ENCODE measurements around the gene LAYN.

The LAYN gene

DNA sequence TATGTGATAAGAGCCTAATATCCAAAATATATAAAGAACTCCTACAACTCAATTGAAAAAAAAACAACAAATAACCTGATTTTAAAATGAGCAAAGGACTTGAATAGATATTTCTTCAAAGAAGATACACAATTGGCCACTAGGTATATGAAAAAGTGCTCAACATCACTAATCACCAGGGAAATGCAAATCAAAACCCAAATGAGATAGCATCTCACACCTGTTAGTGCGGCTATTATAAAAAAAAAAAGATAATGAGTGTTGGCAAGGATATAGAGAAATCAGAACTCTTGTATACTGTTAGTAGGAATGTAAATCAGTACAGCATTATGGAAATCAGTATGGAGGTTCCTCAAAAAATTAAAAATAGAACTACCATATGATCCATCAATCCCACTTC is 55.8 kb downstream of the LAYN start:
- no peak for DNase-seq (ENCODE audit: low read depth in 2 of 2)

DNA sequence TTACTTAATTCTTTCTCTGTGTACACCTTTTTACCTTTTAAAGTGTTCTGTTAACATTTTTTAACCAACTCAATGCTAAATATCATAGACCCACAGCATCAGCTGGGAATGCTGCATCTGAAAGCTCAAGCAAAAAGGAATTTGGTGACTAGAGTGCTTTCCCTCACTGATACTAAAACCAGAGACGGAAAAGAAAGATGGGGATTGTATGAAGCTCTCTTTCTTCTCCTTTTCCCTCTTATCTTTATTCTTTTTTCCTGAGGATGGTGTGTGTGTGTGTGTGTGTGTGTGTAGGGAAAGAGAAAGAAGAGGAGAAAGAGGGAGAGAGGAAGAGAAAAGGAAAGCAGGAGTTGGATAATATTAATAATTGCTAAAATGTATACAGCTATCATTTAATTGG is 57.6 kb downstream of the LAYN start:
- DNase-seq (ENCODE audit: low read depth in 2 of 2), result no peak

DNA sequence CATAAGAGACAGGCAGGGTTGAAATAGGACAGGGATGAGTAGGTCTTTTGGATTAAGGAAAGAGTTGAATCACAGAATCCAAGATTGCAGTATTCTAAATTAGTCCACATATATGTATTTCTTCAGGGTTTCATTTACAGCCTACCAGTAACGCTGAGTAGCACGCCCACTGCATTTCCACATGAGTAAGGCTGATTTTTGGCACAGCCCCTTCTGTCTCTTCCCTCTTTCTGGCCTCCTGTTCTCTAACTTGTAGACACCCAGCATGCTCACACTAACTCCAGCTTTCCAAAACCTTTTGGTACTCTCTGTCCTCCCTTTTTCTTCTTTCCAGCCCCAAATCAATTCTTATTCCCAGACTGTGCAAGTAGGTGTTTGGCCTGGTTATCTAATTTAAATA is 58.0 kb downstream of the LAYN start:
- DNase-seq (ENCODE audit: low read depth in 2 of 2), result no peak

DNA sequence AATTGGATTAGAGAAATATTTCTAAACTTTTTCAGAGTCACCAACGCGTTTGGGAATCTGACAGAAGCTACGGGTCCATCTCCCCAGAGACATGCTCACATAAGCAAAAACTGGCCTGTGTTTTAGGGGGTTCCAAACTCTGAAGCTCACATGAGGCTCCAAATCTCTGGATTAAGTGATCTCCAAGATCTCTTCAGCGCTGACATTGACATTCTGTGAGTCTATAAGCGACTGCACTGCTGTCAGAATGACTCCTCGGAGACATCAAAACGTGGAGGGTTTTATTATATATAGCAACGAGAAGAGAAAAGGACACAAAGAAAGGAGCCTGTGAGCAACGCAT is 61.1 kb downstream of the LAYN start:
- DNase-seq (ENCODE audit: low read depth in 2 of 2), result no peak

DNA sequence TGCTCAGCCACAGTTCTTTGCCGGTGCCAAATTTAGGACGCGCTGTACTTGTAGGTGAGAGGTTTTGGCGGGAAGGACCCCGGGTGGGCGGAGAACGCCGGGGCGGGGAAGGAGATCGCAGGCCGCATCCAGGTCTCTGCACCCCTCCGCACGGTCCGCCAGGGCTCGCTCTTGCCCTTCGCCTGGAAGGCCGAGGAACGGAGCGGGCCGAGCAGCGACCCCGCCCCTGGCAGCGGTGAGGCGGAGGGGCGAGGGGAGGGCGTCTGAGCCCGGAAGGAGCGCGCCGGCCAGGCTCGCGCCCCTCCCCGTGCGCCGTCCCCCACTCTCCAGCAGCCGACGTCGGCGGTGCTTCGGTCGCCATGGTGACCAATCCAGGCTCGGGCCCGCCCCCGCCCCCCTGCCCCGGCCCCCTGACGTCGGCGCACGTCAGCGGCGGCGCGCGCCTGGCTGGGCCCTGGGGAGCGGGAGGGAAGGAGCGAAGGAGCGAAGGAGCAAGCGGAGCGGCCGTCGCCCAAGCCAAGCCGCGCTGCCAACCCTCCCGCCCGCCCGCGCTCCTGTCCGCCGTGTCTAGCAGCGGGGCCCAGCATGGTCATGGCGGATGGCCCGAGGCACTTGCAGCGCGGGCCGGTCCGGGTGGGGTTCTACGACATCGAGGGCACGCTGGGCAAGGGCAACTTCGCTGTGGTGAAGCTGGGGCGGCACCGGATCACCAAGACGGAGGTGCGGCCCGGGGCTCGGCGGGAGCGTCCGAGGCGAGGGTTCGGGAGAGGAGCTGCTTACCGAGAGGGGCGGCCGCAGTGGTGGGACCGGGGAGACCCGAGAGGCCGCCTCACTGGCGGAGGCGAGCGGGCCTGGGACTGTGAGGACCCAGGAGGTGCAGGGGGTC is 61.7 kb downstream of the LAYN start, which contains the start of gene SIK2:
Gene SIK2 (plus strand): TSS at position 471 of the 886 bp plus-strand sequence. CDS start 115 bp downstream, at position 586.
- peak; percentile 81 to 83 for DNase-seq (ENCODE audit: low read depth in 2 of 2)

DNA sequence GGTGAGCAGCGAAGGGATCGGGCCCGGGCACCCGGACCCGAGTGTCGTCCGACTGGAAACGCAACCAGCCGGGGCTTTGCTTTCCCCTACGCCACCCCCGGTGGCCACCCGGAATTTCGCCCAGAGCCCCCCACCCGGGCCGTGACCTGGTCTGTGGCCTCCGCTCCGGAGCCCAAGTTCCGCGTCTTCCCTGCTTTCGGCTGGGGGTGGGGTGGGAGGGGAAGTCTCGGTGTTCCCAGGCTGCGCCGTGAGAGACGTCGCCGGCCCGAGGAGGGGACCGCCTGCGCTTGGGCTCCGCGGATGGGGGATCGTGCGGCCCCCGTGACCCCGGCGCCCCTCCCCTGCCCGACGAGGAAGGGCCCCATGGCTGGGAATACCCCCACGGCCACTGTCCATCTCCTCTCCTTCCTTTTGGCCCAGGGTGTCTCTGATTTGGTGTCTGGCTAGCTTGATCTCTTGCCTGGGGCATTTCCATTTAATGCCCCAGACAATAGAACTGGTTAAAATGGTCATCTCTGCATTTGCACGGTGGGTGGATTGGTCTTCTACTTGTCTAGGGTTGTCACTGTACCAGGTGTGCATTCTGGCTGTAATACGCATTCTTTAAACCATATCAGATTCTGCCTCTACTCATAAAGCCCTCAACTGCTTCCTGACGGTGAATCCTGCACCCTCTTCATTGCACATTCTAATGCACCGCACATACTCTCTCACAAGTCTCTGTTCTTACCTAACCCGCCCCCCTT is 62.5 kb downstream of the LAYN start:
- DNase-seq (ENCODE audit: low read depth in 2 of 2), result no peak

DNA sequence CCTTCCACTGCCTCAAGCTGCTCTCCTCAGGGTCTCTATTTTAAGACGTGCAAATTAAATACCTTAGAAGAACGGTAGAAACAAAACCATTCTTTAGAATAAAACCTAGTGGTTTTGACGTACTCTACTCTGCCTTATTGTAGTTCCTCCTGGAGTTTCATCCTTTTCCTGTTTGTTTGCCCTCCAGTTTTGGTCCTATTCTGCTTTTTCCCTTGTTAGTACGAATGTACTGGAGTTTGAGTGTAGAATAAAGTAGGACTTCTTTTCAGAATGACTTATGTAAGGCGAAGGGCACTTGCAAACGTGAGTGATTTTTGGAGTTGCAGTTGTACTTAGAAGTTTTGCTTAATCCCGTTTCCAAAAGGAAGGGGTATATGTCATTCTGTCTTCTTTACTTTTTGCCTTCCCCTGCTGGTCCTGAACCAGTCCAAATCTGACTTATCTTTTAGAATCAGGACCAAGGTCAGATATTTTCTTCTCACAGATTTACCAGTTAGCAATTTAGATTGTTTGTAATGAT is 63.2 kb downstream of the LAYN start:
- no peak for DNase-seq (ENCODE audit: low read depth in 2 of 2)

DNA sequence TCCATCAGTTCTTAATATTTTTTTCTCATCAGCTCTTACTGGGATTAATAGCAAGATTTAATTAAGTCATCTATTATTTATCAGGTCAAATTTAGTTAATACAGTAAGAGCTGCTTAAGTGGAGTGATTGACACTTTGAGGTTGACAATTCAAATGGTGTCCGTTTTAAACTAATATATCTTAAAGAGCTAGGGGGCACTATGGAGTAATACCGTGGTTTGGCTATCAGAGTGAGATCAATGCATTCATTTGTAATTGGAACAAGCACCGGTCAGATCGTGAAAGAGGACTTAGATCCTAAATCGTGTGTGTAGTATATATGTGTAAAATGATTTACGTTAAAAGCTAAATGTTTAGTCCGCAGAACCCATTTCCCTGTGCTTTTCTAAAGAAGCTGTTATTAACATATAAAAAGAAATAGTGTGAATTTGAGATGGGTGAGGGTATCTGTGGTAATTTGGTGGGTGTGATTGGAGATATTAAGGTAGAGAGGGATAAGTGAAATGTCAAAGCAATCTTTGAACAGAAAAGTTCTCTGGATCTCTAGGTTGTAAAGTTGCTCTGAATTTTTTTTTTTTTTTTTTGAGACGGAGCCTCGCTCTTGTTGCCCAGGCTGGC is 64.0 kb downstream of the LAYN start:
- no peak for DNase-seq (ENCODE audit: low read depth in 2 of 2)

DNA sequence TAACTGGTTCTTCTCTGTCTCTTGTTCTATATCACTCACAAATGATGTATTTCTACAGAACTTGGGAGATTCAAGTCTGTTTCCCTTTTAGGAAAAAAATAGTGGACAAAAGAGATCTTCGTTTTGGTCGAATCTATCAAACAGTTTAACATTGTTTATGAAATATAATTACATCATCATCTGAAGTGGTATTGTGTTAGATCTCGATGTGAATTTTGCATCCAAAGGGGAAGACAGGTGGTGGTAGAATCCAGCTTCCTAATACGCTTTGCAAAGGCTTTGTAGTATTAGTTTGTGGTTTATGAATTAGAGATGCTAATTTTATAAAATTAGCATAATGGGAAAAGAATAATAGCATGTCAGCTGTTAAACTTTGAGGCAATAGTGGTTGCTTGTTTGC is 65.2 kb downstream of the LAYN start:
- DNase-seq (ENCODE audit: low read depth in 2 of 2), result no peak

DNA sequence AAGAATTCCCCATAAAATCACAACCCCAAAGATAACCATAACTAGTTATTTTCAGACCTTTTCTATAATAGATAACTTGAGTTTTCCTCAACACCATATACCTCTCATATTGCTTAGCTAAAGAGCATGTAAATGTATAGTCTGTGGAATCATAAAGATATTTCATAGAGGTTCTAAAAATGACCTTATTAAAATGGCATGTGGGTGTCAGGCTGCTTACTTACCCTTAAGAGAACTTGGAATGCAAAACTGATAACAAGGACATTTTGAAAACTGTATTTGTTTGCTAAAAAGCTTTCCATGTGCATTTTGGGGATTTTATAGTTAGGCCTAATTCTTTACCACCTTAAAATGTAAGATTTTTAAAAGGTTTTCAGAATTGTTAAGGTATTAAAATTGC is 66.5 kb downstream of the LAYN start:
- DNase-seq (ENCODE audit: low read depth in 2 of 2), result no peak

DNA sequence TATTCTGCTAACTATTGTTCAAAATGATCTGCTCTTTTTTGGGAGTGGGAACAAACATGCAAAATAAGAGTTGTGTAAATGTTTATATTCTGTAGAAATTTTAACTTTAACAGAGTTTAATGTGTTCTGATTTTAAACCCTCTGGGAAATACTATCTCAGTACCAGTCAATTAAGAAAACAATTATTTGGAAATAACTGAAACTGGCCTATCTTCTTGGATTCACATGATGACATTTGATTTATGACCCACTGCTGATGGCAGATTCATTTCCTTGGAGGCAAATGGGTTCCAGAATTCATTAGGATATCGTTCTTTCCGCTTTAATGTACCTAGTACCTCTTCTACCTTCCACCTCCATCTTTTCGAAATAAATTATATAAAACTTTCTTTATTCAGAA is 67.2 kb downstream of the LAYN start:
- no peak for DNase-seq (ENCODE audit: low read depth in 2 of 2)
